HepG2 (cell line): Measurements from ENCODE around the gene FANCF. TPM values are rescaled to one million over a fixed set of nuclear protein-coding genes. Genes with fewer than 3 reads are reported as not detected.

Experiments used
- EP300 ChIP-seq, 3 experiments: sonication (generic) in 1 of 3; formaldehyde crosslinking in 1 of 3; IDR thresholded peaks; 2 replicates each; pipeline versions ENCODE4 v1.5.1 to v1.6.1; 2011 to 2020; ENCODE audit warnings: low read depth in 2 of 3, low read length in 2 of 3, borderline replicate concordance in 1 of 3, improper control_type of control experiment in 1 of 3, mild to moderate bottlenecking in 1 of 3, missing genetic modification reagents in 1 of 3, moderate library complexity in 1 of 3
- FOSL2 ChIP-seq: sonication (generic); formaldehyde crosslinking; IDR thresholded peaks from 2 replicates; pipeline ENCODE4 v1.4.0; 2020; ENCODE audit warnings: missing genetic modification reagents
- FOXP4 ChIP-seq: sonication (generic); formaldehyde crosslinking; IDR thresholded peaks from 2 replicates; pipeline ENCODE4 v1.4.0; 2020; ENCODE audit warnings: missing genetic modification reagents
- FUBP1 ChIP-seq: sonication (generic); formaldehyde crosslinking; IDR thresholded peaks from 2 replicates; pipeline ENCODE4 v1.5.1; 2020; ENCODE audit warnings: missing genetic modification reagents, mild to moderate bottlenecking, borderline replicate concordance
- GATAD1 ChIP-seq: IDR thresholded peaks from 2 replicates; pipeline ENCODE4 v1.6.1; 2016; ENCODE audit warnings: missing genetic modification reagents, missing compliant biosample characterization
- HMGXB4 ChIP-seq, 2 experiments: sonication (generic) in 1 of 2; formaldehyde crosslinking in 1 of 2; IDR thresholded peaks; 2 replicates each; pipeline versions ENCODE4 v1.4.0 to v1.6.1; 2018 to 2020; ENCODE audit warnings: missing genetic modification reagents in 2 of 2, borderline replicate concordance in 1 of 2, low read depth in 1 of 2, mild to moderate bottlenecking in 1 of 2, missing biosample characterization in 1 of 2
- HNF4G ChIP-seq, 2 experiments: sonication (generic) in 1 of 2; formaldehyde crosslinking in 1 of 2; IDR thresholded peaks; 2 replicates each; pipeline versions ENCODE4 v1.4.0 to v1.6.1; 2011 to 2020; ENCODE audit warnings: borderline replicate concordance in 2 of 2, low read depth in 2 of 2, mild to moderate bottlenecking in 2 of 2, low read length in 1 of 2, missing genetic modification reagents in 1 of 2, moderate library complexity in 1 of 2
- JDP2 ChIP-seq: sonication (generic); formaldehyde crosslinking; IDR thresholded peaks from 2 replicates; pipeline ENCODE4 v1.8.1; 2022; ENCODE audit warnings: missing genetic modification reagents, borderline replicate concordance
- KLF12 ChIP-seq: sonication (generic); formaldehyde crosslinking; IDR thresholded peaks from 2 replicates; pipeline ENCODE4 v1.4.0; 2020; ENCODE audit warnings: missing genetic modification reagents, borderline replicate concordance
- RNF2 ChIP-seq: fragments of 450-650 bp; conservative IDR thresholded peaks from 2 replicates; pipeline ENCODE4 v1.6.1; 2016; ENCODE audit warnings: low read depth
- SAP130 ChIP-seq: IDR thresholded peaks from 2 replicates; pipeline ENCODE4 v1.6.1; 2016; ENCODE audit warnings: low read depth
- SRY ChIP-seq: sonication (generic); formaldehyde crosslinking; IDR thresholded peaks from 2 replicates; pipeline ENCODE4 v1.8.0; 2022; ENCODE audit warnings: mild to moderate bottlenecking, missing genetic modification reagents
- TAF1 ChIP-seq: sonication (generic); formaldehyde crosslinking; IDR thresholded peaks from 2 replicates; pipeline ENCODE4 v1.4.0; 2020; ENCODE audit warnings: missing genetic modification reagents
- TBX2 ChIP-seq: sonication (generic); formaldehyde crosslinking; IDR thresholded peaks from 2 replicates; pipeline ENCODE4 v1.5.0; 2020; ENCODE audit warnings: missing genetic modification reagents, mild to moderate bottlenecking, borderline replicate concordance
- TCF12 ChIP-seq, 2 experiments: fragments of 450-650 bp in 1 of 2; sonication (generic) in 1 of 2; formaldehyde crosslinking in 1 of 2; IDR thresholded peaks; 2 replicates each; pipeline versions ENCODE4 v1.6.1 to v1.8.0; 2017 to 2022; ENCODE audit warnings: antibody characterized with exemption in 1 of 2, mild to moderate bottlenecking in 1 of 2, missing genetic modification reagents in 1 of 2, moderate library complexity in 1 of 2
- TEF ChIP-seq: sonication (generic); formaldehyde crosslinking; IDR thresholded peaks from 2 replicates; pipeline ENCODE4 v1.5.0; 2020; ENCODE audit warnings: missing genetic modification reagents
- ZSCAN12 ChIP-seq: sonication (generic); formaldehyde crosslinking; IDR thresholded peaks from 2 replicates; pipeline ENCODE4 v1.9.0; 2021; ENCODE audit warnings: mild to moderate bottlenecking, missing genetic modification reagents
- polyA plus RNA-seq, 8 experiments: library from polyadenylated mRNA; depleted of rRNA in 3 of 8; stranded (reverse) in 7 of 8; unstranded in 1 of 8; fragments of >200 nt; fragmentation: Illumina TruSeq in 4 of 8; extraction: Trizol in 4 of 8; gene quantifications; 2 replicates each; pipeline versions ENCODE4 v1.2.1 to v1.2.3, GENCODE V29; 2011 to 2016; ENCODE audit warnings: low read depth in 4 of 8, missing spikeins in 1 of 8, mixed read lengths in 1 of 8; ENCODE audit not compliant: insufficient read depth in 1 of 8
- total RNA-seq, 5 experiments: library from RNA; depleted of rRNA; stranded (reverse); fragments of >200 nt; fragmentation: Illumina TruSeq; extraction: Trizol; gene quantifications; 2 replicates each; pipeline ENCODE4 v1.2.3, GENCODE V29; 2016; ENCODE audit warnings: low read depth in 1 of 5

FANCF gene
- total and polyA plus RNA-seq, 2 of the 13 experiments (the other 11 are each of a cell fraction or from before 2014, with no cell fraction given) = 2.5 to 9.7 TPM

DNA sequence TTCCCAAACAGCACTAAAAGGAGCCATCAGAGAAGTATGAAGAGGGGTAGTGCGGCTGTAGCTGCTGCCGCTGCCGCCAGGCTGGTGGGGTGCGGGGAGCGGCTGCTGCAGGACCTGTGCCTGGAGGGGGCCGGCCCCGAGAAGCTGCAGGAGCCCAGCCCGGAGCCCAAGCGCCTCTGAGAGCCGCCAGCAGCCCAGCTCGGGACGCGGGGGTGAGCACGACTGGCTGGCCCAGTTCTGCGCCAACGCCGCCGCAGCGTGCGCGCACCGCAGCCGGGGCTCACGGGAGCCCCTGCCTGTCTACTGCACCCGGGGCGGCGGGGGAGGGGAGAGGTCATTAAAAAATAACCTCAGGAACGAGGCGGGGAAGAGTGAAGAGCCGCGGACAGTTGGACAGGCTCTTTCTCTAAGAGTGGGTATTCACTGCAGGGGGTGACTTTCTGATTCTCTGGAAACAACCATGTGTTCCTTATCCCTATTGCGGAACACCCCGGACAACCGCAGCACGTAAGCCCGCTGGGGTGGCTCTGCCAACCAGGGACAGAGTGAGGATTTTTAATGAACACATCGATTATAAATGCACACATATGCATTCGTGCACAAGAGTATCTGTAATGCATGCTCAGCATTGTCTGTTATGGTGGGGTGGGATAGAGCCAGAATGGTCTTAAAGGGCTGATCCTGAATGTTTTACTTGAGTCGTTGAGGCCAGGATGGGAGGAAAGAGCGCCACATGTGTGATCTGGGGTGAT, 41.2 kb upstream of the FANCF start (continued):
- TF ChIP-seq JDP2 (CRISPR knock-in tag) (no peak), TEF (CRISPR knock-in tag) (0 out of 2 replicates have a peak, but pooled peaks have one; percentile 43), KLF12 (CRISPR knock-in tag) (no peak), ZSCAN12 (0 out of 2 replicates have a peak, but pooled peaks have one; percentile 55), EP300 (IDR thresholded peaks at IDR 0.05; ENCODE audit: low read depth in 2 of 2, low read length in 2 of 2) (no peak; a peak in 1 of 4 replicates), EP300 (CRISPR knock-in tag; IDR thresholded peaks at IDR 0.05; ENCODE audit: borderline replicate concordance) (0 out of 2 replicates have a peak, but pooled peaks have one; percentile 16), TBX2 (CRISPR knock-in tag) (peak; percentile 68), FOXP4 (CRISPR knock-in tag) (peak; percentile 12; the same call in 1 of the 2 replicates), GATAD1 (CRISPR knock-in tag) (peak; percentile 13; the same call in 1 of the 2 replicates), SRY (CRISPR knock-in tag) (0 out of 2 replicates have a peak, but pooled peaks have one; percentile 43), TAF1 (CRISPR knock-in tag) (peak; percentile 74), SAP130 (CRISPR knock-in tag) (peak; percentile 61), HMGXB4 (CRISPR knock-in tag; IDR thresholded peaks at IDR 0.05; ENCODE audit: borderline replicate concordance in 1 of 2, low read depth in 1 of 2) (peak; percentile 23 to 82; a peak in 2 of 4 replicates), FOSL2 (CRISPR knock-in tag) (no peak), RNF2 (no peak), TCF12 (IDR thresholded peaks at IDR 0.05) (no peak), TCF12 (CRISPR knock-in tag; IDR thresholded peaks at IDR 0.05) (no peak), HNF4G (IDR thresholded peaks at IDR 0.05; ENCODE audit: borderline replicate concordance, low read depth, low read length) (no peak; the same call in 1 of the 2 replicates), HNF4G (CRISPR knock-in tag; IDR thresholded peaks at IDR 0.05; ENCODE audit: borderline replicate concordance, low read depth) (no peak), FUBP1 (CRISPR knock-in tag) (no peak)
